Fibroblast of skin of scalp (primary cell): ENCODE data around the gene VN1R5.
"Not testable (repeated sequence)": the region's sequence is repeated elsewhere in the genome, so short reads cannot be mapped to it uniquely, and the experiment has no call there.

ENCODE experiments used
- DNase-seq: peaks from one replicate; pipeline ENCODE4 v3.0.0-alpha.2; 2013

Gene VN1R5

GRCh38 chr1:247273013-247273412, 17.1 kb downstream of the VN1R5 start:
- DNase-seq, result no peak

GRCh38 chr1:247274605-247275256, 18.9 kb downstream of the VN1R5 start:
- DNase-seq, result no peak

GRCh38 chr1:247277191-247277590, 21.3 kb downstream of the VN1R5 start:
- no peak for DNase-seq

- no peak for DNase-seq
These were observed 25.2 kb downstream of the VN1R5 start for GRCh38 chr1:247281001-247281574.

DNA sequence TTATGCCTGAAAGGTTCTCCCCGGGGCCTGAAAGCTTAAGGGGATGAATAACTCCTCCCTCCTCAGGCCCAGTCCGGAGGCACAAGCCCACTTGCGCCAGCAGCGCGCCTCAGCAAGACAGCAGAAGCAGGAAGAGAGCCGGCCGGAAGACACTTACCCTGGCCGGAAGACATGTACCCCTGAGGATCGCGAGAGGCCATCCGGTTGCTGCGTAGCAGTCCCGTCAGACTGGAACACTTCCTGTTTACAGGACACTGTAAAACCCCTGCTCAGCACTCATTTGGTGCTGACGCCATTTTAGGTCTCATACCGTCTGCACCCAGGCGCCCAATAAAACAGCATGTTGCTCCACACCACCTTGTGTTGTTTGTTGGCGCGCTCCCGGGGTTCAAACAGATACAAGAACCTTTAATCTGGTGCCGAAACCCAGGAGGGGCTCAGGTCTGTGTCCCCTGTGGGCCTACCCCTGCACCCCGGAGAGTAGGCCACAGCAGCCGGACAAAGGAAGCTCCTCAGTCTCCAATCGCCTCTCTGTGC, 30.3 kb downstream of the VN1R5 start:
- no peak for DNase-seq

- no peak for DNase-seq
These were observed 31.6 kb downstream of the VN1R5 start for GRCh38 chr1:247287460-247287859.

- DNase-seq, result no peak
These were observed 32.5 kb downstream of the VN1R5 start for GRCh38 chr1:247288341-247288740.

- not testable (repeated sequence) for DNase-seq
These were observed 33.5 kb downstream of the VN1R5 start for GRCh38 chr1:247289274-247289892.

DNA sequence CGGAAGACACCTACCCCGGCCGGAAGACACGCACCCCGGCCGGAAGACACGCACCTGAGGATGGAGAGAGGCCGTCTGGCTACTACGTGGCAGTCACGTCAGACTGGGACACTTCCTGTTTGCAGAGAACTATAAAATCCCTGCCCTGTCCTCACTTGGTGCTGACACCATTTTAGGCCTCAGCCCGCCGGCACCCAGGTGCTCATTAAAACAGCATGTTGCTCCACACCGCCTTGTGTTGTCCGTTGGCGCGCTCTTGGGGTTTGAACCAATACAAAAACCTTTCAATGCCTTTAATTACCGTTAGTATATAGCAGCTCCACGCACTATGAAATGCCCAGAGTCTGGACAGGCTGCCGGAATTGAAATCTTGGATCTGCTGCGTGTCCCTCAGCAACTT, 34.7 kb downstream of the VN1R5 start:
- DNase-seq, result no peak

DNA sequence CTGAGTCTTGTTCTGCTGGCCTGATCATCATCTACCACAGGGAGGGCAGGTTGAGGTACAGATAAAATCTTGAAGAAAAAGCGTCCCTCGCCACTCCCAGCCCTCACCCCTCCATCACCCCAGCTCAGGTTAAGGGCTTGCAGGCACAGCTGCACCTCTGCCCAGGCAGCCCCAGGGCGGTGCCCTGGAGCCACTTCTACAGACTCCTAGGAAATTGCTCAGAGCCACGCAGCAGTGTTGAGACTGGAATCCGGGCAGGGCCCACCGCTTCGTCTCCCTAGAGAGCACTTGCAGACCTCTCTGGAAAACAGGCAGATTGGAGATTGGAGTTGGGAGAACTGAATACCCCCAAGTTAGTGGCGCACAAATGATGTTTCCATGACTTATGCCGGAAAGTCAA, 35.3 kb downstream of the VN1R5 start:
- no peak for DNase-seq

DNA sequence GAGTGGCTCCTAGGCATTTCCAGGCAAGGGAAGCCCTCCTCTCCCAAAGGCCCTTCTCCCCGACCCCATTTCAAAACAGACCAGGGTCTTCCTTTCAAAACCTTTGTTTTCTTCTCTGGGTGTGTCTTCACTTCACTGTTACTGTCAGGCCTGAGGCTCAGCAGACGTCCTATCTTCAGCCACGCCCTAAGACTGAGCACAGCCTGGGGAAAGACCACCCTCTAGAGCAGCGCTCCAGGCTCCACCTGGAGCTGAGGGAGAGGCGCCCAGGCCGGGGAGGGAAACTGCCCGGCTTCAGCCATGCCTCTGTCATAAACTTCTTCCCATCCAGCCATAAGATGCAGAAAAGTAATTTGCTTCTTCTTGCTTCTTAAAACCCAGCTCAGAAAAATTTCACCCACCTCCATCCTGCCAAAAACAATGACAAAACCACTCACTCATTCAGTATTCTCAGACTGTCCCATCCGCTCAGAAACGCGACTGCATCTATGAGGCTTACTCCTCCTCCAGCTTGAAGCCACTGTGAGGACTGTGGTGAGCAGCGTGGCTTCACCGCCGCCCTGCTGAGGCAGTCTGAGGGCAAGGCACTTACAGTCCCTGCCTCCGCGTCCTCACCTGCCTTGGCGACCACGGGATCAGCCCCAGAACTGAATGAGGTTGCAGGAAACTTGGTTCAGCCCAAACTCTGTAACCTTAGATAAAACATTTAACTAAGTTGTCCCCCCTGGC, 36.1 kb downstream of the VN1R5 start:
- DNase-seq, result no peak

GRCh38 chr1:247293047-247293446, 37.2 kb downstream of the VN1R5 start:
- DNase-seq, result peak; percentile 29

GRCh38 chr1:247294282-247294681, 38.4 kb downstream of the VN1R5 start:
- peak; percentile 69 for DNase-seq

GRCh38 chr1:247295274-247295684, 39.4 kb downstream of the VN1R5 start:
- DNase-seq, result peak; percentile 50

- no peak for DNase-seq
These were observed 39.9 kb downstream of the VN1R5 start for GRCh38 chr1:247295746-247296145.

GRCh38 chr1:247296599-247297180, 40.8 kb downstream of the VN1R5 start:
- DNase-seq, result no peak

DNA sequence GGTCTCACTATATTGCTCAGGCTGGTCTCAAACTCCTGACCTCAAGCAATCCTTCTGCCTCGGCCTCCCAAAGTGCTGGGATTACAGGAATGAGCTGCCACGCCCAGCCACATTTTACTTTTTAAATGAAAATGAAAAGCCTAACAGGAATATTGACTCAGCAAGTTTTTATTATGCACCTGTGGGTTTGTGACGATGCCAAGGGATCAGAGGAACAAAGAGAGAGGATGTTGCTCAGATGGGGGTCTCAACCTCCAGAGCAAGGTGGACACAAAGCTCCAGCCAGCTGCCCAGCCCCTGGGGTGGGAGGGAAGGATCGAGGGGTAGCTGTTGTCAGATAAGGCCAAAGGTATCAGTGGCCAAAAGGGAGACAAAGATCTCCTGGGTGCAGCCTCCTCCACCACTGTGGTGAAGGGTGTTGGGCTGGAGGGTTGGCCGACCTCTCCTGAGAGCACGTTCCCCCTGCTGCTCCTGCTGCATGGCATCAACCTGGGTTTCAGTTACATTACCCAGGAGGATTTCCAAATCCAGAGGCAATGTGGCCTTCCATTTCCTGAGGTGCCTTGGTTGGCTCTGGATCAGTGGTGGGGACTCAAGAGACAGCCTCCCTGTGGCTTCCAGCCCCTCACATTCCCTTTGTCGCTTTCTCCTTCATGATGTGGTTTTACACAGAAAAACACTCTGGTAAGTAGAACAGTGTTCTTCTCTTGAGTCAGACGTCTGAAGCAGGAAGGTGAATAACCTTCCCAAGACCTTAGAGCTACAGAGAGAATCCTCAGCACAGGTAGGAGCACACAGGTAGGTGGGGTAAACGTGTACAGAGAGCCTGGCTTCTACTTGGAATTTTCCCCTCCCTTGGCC, 41.6 kb downstream of the VN1R5 start:
- no peak for DNase-seq

DNA sequence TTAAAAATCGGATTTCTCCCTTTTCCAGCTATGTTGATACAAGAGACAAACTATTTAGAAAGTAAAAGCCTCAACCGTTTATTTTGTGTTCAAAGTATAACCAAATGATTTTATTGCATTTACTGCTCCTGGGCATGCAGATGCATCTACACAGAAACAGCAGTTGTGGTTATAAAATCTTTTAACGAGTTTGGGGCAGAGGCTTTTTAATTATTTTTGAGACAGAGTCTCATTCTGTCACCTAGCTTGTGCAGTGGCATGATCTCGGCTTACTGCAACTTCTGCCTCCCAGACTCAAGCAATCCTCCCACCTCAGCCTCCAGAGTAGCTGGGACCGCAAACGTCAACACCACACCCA, 42.2 kb downstream of the VN1R5 start:
- DNase-seq, result no peak

DNA sequence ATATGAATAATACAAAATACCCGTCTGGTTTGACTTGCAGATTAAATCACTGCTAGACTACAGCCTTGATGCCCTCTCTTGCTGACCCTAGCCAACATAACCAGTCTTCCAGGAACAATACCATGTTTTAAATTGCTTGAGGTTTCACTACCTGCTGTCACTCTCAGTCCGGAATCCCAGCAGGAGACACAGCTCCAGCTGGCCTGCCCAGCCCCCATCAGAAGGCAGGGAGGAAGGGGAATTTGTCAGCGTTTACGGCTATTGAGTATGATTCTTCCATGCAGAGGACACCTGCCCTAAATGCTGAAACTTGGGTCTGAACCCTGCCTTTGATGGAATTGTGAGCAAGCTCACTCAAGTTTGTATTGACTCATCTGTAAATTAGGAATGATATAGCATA, 42.8 kb downstream of the VN1R5 start:
- no peak for DNase-seq

DNA sequence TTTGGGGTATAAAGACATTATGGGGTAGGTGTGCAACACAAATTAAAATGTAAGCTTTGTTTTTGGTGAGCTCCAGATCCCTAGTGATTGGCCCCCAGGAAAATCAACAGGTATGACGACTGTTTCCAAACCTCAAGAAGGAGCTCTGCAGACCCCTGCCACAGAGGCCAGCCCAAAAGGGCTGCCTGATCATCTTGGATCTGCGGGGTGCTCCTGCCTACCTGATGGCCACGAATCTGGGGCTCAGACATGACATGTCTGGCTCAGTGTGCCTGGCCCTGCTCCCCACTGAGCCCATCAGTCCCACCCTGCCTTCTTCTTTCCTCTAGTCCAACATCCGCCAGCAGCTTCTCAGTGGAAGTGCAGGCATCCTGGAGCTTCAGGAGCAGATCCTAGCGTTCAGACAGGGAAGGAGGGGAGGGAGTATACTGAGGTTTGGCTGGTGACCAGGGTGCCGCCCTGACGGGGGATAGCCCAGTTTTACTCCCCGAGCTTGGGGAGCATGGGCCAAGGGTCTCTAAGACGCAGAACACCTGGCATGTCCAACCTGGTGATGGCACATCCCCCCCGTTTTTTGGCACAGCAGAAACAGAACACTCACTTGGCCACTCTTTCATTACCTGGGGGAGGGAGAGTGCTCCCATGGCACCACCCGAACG, 44.0 kb downstream of the VN1R5 start:
- DNase-seq, result no peak

GRCh38 chr1:247300491-247301175, 44.8 kb downstream of the VN1R5 start:
- DNase-seq, result no peak
